CMK (cell line): ENCODE measurements around the gene FHL5.
"Not testable (repeated sequence)": the region's sequence is repeated elsewhere in the genome, so short reads cannot be mapped to it uniquely, and the experiment has no call there.

ENCODE experiments used
- DNase-seq: peaks from one replicate; pipeline ENCODE4 v3.0.0-alpha.2; 2010; ENCODE audit warnings: low read depth

Gene FHL5

DNA sequence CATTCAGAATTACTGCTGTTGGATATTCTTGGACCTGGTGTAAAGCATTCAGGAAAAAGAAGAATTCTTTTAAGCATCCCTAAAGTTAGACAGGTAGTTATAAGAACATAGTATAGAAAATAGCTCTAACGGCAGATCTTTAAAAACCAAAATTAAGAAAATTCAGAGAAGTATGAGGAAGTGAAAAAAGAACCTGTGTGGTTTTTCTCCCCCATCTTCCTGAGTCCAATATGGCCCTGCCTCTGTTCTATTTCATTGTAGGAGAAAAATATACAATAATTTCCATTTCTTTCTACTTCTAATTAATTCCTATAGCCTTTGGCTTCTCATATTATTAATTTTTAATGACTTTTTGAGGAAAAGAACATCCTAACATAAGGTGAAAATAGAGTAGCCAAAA is 47.1 kb downstream of the FHL5 start:
- no peak for DNase-seq

DNA sequence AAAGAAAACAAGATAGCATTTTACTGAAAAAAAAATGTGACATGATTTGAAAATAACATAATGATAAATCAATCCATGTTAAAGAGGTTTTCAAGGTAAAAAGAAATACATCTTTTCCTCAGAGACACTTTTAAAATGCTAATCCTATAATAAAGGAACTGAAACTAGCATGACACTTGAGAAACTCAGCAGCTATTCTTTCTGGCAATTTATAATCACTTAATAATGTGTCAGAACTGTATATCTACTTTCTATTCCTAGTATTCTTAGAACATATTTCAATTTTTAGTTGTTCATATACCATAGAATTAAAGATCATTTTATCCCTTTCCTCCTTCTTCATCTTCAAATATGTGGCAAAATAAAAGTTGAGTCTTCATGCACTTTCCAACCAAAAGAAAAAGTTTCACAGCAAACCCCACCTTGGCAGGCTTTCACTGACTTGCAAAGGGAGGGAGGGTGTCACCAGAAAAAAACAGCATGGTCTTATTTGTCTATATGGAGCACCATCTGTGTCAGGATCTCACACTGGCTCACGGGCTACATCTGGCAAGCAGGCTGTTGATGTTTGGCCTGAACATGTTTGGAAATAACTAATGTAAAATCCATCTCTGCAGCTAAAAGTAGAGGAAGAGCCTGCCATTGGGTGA is 48.5 kb downstream of the FHL5 start:
- no peak for DNase-seq

DNA sequence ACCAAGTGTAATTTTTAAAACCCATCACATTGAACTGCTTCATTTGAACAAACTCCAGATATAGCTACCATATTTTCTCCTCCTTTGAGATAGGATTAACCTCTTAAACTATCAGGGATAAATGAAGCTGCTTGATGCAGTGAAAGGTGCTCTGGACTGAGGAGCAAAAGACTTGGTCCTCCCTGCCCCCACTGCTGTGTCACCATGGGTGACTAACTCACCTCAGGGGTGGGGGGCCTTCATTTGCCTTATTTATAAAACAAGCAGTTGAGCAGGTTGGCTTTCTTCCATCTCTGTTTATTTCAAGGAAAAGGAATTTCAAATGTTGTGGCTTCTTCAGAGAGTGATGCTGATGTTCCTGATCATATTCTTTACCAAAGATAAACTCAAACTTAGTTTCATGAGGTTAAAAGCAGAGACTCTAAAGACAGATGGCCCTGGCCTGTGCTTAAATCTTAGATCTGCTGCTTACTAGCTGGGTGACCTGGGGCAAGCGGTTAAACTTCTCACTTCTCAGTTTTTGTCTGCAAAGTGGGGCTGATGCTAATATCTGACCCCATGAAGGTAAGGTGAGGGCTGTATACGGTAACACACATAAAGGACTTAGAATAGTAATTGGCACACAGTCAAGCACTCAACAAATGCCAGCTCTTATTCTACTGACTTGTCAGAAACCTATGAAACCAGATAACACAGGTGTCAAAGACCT is 50.5 kb downstream of the FHL5 start:
- no peak for DNase-seq

DNA sequence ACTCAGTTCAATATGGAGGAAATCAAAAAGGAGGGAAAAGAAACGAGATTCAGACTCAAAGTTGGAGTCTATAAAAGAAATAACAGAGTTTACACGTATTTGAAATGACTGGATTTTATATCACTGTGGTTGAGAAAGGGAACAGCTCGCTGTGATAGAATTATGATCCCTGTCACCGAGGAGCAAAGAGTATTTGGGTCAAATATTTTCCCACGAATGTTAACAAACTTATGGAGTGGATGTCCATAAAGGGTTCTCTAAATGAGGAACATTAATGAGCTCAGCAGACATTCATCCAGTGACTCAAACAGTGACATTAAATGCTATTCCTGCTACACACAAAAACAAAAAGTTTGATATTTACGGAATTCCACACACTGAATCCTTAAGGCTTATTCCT is 57.9 kb downstream of the FHL5 start:
- DNase-seq = no peak

DNA sequence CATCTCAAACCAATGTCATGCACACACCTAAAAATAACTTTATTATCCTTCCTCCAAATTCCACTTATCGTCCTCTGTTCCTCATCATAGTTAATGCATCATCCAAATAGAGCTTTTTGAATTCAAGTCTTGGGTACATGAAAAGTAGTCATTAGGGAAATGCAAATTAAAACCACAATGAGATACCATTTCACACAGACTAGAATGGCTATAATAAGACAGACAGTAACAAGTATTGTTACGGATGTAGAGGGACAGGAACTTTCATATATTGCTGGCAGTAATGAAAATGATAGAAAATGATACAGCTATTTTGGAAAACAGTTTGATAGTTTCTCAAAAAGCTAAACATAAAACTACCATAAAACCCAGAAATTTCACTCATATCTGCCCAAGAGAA is 59.1 kb downstream of the FHL5 start:
- DNase-seq = no peak

DNA sequence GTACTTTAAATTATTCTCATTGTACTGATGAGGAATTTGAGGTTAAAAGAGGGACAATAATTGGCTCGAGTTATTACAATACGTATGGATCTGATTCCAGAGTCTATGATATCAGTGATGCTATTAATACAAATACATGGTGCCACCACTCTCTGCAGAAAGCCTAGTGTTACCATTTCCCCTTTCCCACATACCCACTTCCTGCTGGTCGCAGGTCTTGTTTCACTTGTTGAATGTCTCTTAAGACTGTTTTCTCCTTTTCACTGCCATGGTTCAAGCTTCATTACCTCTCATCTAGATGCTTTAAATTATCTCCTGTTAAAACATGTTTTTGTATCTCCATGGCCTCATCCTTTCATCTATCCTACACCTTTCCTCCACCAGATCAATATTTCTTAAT is 62.0 kb downstream of the FHL5 start:
- DNase-seq = no peak

DNA sequence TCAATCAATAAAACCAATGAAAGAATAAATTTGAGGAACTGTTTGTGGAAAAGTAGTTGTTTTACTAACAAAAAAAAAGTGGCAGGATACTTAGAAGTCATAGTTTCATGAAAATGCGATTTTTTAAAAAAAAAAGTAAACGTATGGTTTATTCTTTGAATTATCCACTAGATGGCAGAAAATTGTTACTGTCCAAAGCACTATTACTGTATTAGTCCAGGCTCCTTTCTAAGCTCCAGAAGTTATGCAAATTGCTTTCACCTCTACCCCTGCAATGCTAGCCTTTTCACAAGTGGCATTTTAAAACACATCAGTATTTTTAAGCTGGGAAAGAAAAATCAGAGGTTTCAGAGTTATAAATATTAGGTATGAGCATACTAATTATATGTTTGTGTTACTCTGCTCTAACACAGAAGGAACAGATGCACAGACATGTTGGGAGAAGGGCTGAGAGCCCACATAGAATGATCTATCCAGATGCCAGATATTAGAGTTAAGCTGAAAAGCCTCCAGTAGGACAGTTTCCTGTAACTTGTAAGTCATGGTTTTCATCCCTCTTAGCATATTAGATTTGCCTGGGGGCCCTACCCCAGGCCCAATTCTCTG is 63.9 kb downstream of the FHL5 start:
- DNase-seq = no peak

DNA sequence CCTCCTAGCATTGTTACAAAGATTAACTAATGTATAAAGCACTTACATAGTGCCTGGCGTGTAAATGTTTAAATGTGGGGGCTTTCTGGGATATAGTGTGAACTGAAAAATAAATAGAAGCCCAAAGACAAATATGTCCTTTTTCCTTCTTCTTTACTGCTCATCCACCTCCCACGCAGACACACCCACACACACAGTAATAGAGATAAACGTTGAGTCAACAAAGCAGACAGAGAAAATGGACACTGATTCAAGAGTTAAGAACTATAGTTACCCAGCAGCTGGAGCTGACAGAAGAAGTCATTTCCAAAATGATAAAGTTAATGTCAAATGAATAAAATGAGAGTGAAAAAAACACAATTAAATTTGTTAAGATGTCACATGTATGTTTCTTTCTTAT is 68.3 kb downstream of the FHL5 start:
- DNase-seq = no peak

DNA sequence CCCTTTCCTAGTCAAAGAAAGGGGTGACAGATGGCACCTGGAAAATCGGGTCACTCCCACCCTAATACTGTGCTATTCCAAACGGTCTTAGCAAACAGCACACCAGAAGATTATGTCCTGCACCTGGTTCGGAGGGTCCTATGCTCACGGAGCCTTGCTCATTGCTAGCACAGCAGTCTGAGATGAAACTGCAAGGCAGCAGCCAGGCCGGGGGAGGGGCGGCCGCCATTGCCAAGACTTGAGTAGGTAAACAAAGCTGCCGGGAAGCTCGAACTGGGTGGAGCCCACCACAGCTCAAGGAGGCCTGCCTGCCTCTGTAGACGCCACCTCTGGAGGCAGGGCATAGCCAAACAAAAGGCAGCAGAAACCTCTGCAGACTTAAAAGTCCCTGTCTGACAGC is 75.1 kb downstream of the FHL5 start:
- not testable (repeated sequence) for DNase-seq

DNA sequence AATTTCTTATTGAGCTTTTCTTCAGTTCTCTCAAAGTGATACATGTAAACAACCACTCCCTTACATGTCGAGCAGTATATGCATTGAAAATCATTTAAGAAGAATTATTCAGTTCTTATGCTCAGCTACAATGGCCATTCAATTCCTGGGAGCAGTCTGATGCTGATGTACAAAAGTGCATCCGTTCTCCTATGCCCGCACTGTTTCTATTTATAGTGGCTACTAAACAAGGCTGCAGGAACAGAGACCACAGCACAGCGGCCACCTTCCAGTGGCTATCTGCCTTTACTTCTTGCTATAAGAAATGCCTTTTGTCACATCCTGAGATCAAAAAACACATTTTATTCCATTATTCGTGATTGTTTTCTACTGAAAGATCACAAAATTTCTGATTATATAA is 82.2 kb downstream of the FHL5 start:
- DNase-seq = no peak

DNA sequence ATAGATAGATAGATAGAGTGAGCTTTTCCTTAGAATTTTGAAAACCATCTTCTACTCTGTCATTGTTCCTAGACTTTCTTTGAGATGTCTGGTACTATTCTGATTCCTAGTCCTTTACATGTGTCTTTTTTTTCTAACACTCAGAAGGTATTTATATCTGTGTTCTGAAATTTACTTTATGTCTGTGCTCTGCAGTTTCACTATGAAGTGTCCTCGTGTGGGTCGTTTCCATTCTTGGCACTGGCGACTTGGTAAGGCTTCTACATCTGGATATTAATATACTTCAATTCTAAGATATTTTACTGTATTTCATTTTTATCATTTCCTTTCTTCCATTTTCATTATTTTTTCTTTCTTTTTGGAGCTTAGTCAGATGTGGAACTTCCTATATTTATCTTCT is 87.0 kb downstream of the FHL5 start:
- DNase-seq = no peak

DNA sequence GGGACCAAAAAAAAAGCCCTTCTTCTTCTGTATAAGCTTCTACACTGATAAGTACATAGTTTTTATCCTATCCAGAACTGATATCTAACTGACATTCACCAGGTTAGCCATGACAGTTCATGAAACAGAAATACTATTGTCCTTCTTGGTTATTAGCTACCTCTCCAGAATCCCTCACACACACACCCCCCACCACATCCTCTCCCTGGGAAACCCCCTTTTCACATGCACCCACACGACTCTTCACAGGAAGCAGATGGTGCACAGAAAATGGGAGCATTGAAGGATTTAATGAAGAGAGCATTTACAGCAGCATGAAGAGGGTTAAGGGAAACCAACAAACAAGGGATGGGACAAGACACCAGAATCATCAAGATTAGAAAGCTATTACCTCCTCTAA is 88.9 kb downstream of the FHL5 start:
- no peak for DNase-seq

DNA sequence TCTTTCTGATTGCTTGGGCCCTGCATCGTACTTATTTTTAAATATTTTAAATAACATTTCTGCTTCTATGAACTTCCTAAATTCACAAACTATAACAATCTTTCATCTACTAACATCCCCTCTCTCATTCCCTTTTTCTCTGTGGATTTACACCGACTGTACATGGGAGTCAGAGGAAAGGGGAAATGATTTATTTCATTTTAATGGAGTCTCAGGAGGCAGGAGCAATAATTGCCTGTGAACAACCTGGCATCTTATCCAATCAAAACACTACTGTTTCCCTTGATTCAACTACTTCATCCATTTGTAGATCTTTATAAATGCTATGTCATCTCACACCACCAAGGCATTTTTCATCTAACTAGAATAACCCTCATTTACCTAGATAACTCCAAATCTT is 89.6 kb downstream of the FHL5 start:
- no peak for DNase-seq

DNA sequence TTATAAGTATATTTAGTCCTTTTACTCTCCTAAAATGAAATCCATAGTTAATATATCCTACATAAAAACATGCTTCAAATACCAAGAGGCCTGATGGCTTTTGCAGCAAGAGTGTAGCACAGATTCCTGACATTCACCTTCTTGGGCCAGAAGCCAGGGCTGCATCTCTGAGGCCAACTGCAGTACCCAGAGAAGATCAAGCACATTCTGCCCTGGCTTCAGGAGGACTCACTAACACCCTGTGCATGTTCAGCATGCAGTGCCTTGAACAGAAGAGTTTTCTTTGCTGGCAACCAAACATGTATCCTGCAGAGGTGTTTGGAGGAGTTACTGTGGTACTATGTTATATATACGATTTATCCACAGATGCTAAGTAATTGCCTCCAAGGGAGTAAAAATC is 90.3 kb downstream of the FHL5 start:
- no peak for DNase-seq

DNA sequence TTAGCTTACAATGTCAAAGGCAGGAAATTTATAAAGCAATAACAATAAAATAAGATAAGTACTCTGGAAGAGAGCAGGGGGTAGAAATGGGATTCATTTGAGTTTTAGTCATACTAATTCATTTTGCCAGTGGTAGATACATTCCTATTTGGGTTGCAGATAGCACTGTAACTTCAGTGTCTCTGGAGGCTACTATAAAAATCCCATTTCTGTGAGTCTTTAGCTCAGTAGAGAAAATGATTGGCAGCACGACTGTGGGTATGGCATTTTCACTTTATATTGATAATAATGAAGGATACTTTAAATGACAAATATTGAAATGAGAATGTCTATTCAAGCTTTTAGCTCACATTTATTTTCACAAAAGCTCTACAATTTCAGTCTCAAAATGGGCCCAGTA is 93.6 kb downstream of the FHL5 start:
- no peak for DNase-seq

DNA sequence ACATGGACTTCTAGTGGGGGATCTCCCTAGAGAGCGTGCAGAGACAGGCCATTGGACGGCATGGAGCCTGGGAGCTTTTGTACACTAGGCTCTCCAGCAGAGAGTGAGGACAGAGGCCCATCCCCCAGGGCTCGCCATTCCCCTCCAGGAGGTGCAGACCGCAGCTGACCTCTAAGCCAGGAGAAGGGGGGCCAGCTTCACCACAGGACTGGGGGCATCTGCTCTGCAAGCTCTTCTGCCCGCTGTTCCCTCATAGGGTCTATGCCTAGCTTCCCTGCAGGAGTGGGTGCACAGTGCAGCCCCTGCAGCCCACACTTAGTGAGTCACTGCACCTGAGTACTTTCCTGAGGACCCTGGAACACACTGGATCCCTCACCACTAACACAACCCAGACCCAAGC is 94.4 kb downstream of the FHL5 start:
- DNase-seq = no peak

DNA sequence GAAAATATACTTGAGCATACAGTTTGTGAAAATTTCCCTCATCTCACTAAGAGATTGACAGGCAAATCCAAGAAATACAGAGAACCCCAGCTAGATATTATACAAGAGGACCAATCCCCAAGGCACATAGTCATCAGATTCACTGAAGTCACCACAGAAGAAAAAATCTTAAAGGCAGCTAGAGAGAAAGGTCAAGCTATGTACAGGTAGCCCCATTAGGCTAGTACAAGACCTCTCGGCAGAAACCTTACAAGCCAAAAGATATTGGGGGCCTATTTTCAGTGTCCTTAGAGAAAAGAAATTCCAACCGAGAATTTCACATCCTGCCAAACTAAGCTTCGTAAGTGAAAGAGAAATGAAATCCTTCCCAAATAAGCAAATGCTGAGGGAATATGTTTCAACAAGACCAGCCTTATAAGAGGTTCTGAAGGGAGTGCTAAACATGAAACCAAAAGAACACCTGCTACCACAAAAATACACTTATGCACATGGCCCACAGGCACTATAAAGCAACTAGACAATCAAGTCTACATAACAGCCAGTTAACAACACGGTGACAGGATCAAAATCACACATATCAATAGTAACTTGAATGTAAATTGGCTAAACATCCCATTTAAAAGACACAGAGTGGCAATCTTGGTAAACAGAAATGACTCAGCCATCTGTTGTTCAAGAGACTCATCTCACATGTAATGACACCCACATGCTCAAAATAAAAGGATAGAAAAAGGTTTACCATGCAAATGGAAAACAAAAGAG is 96.3 kb downstream of the FHL5 start:
- DNase-seq = no peak
